IPS-11a (cell line): ENCODE data around the gene MAGEA6.
"Not testable (repeated sequence)": the region's sequence is repeated elsewhere in the genome, so short reads cannot be mapped to it uniquely, and the experiment has no call there.

Experiments used
- H3K4me3 ChIP-seq: one replicate; pipeline ENCODE4 v1.5.1; 2013; ENCODE audit warnings: low read depth, low read length, control low read depth

The MAGEA6 gene, protein sequence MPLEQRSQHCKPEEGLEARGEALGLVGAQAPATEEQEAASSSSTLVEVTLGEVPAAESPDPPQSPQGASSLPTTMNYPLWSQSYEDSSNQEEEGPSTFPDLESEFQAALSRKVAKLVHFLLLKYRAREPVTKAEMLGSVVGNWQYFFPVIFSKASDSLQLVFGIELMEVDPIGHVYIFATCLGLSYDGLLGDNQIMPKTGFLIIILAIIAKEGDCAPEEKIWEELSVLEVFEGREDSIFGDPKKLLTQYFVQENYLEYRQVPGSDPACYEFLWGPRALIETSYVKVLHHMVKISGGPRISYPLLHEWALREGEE

GRCh38 chrX:152769549-152770289, at the start of gene MAGEA6:
TSS of gene MAGEA6 (minus strand) at chrX:152769689. CDS start at chrX:152767650, 2,039 bp downstream.
- H3K4me3 ChIP-seq = not testable (repeated sequence)

- no peak overlapping the region for H3K4me3 ChIP-seq
Observed at GRCh38 chrX:152819266-152819665, 49.8 kb upstream of the MAGEA6 start.

DNA sequence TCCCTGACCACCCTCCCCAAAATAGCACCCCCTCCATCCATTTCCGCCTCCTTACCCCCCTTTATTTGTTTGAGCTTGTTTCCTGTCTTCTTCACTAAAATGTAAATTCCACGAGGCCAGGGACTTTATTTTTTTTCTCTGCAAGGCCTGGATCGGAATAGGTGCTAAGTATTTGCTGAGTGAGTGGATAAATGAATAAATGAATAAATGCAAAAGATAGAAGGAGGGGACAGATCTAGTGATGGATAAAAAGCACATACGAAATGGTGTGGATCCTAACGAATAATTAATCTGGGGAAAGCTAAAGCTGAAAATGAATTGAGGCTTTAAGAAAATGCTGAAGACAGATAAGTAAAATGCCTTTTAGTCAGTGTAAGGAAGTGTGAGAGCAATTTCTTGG, 48.9 kb upstream of the MAGEA6 start:
- no peak overlapping the region for H3K4me3 ChIP-seq

GRCh38 chrX:152817078-152817764, 47.7 kb upstream of the MAGEA6 start:
- H3K4me3 ChIP-seq = no peak overlapping the region

GRCh38 chrX:152814048-152814447, 44.6 kb upstream of the MAGEA6 start:
- no peak overlapping the region for H3K4me3 ChIP-seq

DNA sequence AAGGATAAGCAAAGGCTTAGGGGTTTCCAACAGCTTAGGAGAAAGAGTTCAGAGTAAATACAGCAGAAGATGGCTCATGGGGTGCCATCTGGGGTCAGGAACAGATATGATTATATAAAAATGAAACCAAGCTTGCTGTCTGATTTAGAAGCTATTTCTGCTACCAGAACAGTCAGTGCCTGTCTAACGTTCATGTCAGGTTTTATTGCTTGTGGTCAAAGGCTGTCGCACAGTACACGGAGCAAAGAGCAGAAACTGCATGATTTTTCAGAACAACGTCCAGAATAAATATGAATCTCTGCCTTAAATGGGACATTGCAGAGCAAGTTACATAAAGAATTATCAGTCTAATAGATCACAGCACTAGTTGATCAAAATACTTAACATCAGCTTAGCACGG, 43.7 kb upstream of the MAGEA6 start:
- no peak overlapping the region for H3K4me3 ChIP-seq

DNA sequence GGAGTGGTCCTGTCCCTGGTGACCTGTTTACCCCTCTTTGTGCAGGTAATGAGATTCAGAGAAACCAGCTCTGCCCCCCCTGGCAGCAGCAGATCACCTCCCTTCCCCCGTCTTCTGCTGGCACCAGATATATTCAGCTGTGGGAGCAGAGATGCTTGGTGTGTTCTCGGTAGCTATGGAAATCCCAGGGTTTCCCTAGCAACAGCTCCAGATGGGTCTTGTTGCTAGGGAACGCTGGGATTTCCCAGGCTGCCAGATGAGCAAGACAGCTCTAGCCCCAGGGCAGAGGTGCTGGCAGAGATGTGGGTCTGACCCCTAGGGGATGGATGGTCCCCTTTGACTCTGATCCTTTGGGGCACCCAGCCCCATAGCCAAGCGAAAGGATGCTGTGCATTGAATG, 40.9 kb upstream of the MAGEA6 start:
- no peak overlapping the region for H3K4me3 ChIP-seq

DNA sequence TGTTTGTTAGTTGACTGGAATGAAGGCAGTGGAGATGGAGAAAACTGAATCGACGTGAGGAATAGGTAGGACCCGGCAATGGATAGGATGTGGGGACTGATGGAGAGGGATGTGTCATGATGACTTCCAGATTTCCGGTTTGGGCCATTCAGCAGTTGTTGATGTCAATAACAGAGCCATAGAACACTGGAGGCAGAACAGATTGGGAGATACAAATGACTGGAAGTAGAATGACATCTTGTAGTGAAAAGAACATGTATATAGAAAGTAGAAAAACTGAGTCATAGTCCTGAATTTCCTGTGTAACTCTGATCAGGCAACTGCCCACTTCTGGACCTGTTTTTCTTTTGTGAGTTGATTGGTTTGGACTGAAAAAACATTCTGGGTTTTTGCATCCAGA, 36.5 kb upstream of the MAGEA6 start:
- no peak overlapping the region for H3K4me3 ChIP-seq

DNA sequence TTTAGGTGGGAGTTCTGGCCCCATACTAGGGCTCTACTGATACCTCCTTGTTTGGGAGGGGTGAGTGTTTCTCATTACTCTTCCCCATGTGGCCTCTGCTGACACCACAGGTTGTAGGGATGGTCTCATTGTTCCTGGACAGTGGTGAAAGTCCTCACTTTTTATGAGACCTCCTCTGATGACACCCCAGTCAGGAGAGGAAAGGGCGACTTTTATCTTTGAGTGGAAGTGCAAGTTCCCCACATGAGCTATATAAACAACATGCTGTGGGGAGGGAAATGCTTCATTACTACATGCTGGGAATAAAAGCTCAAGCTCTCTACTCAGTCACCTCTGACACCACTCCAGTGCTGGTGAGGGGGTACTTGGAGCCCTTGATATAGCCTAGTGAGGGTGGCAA, 29.5 kb upstream of the MAGEA6 start:
- H3K4me3 ChIP-seq = no peak overlapping the region

- not testable (repeated sequence) for H3K4me3 ChIP-seq
Observed at GRCh38 chrX:152787062-152787461, 17.6 kb upstream of the MAGEA6 start.

DNA sequence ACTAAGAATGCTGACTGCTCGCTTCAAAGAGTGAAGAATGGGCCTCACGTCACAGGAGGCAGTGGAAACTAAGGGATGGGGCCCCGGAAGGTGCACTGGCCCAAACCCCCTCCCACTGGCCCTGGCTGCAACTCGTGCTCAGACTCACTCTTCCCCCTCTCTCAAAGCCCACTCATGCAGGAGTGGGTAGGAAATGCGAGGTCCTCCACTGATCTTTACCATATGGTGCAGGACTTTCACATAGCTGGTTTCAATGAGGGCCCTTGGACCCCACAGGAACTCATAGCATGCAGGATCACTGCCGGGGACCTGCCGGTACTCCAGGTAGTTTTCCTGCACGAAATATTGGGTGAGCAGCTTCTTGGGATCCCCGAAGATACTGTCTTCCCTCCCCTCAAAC, 2.9 kb downstream of the MAGEA6 start:
- not testable (repeated sequence) for H3K4me3 ChIP-seq

- not testable (repeated sequence) for H3K4me3 ChIP-seq
Observed at GRCh38 chrX:152761582-152761981, 7.9 kb downstream of the MAGEA6 start.

DNA sequence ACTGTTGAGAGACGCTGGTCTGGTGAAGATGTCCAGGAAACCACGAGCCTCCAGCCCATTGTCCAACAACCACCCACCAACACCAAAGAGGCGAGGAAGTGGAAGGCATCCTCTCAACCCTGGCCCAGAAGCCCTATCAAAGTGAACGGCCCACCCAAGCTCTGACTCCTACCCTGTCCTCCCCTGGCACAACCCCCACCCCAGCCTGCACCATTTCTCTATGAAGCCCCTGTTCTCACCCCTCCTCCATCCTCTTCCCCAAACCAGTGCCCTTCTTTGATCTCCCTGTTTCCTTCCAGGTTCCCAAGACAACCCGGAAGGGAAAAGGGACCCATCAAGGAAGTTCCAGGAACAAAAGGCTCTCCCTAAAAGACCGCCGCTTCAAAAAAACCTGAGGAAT, 9.9 kb downstream of the MAGEA6 start:
- not testable (repeated sequence) for H3K4me3 ChIP-seq

DNA sequence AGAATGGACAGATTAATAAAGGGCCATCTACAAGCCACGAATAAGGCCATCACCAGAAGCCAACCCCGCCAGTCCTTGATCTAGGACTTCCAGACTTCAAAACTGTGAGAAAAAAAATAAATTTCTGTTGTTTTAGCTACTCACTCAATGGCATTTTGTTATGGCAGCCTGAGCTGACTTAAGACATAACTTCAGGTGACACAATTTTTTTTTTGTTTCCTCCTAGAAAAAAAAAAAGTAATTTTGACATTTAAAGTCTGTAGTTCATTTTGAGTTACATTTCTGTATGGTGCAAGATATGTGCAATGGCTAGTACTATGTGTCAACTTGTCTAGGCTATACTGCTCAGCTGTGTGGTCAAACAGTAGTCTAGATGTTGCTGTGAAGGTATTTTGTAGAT, 10.6 kb downstream of the MAGEA6 start, which contains the start of gene CSAG3:
CSAG3 (plus strand) TSS at position 301 of the 400 bp plus-strand sequence.
- H3K4me3 ChIP-seq = not testable (repeated sequence)

DNA sequence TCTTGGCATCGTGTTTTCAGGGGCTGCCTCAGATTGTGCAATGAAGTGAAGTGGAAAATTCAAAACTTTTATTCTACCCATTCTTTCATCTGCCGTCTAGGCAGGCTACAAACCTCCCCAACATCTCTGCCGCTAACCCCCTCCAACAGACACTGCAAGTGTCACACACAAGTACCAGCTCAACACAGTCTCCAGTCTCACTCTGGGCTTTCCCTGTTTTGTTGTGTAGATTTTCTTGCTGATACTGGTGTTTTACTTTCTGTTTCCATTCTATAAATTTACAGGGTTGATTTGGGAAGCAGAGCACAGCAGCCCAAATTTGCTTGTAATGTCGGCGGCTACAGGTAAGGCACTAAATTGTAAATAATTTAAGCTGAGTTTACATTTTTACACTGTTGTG, 14.6 kb downstream of the MAGEA6 start:
- H3K4me3 ChIP-seq = not testable (repeated sequence)

- H3K4me3 ChIP-seq = not testable (repeated sequence)
Observed at GRCh38 chrX:152753686-152754650, 15.5 kb downstream of the MAGEA6 start, which contains the start of gene MAGEA2. TSS of gene MAGEA2 (minus strand) at chrX:152753842. CDS start at chrX:152751363, 2,479 bp downstream.

- H3K4me3 ChIP-seq = no peak overlapping the region
Observed at GRCh38 chrX:152738560-152738959, 30.9 kb downstream of the MAGEA6 start.

DNA sequence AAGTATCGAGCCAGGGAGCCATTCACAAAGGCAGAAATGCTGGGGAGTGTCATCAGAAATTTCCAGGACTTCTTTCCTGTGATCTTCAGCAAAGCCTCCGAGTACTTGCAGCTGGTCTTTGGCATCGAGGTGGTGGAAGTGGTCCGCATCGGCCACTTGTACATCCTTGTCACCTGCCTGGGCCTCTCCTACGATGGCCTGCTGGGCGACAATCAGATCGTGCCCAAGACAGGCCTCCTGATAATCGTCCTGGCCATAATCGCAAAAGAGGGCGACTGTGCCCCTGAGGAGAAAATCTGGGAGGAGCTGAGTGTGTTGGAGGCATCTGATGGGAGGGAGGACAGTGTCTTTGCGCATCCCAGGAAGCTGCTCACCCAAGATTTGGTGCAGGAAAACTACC, 33.0 kb downstream of the MAGEA6 start:
- H3K4me3 ChIP-seq = not testable (repeated sequence)

DNA sequence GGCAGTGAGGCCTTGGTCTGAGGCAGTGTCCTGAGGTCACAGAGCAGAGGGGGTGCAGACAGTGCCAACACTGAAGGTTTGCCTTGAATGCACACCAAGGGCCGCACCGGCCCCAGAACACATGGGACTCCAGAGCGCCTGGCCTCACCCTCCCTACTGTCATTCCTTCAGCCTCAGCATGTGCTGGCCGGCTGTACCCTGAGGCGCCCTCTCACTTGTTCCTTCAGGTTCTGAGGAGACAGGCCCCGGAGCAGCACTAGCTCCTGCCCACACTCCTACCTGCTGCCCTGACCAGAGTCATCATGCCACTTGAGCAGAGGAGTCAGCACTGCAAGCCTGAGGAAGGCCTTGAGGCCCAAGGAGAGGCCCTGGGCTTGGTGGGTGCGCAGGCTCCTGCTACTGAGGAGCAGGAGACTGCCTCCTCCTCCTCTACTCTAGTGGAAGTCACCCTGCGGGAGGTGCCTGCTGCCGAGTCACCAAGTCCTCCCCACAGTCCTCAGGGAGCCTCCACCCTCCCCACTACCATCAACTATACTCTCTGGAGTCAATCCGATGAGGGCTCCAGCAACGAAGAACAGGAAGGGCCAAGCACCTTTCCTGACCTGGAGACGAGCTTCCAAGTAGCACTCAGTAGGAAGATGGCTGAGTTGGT, 33.5 kb downstream of the MAGEA6 start:
- no peak overlapping the region for H3K4me3 ChIP-seq

DNA sequence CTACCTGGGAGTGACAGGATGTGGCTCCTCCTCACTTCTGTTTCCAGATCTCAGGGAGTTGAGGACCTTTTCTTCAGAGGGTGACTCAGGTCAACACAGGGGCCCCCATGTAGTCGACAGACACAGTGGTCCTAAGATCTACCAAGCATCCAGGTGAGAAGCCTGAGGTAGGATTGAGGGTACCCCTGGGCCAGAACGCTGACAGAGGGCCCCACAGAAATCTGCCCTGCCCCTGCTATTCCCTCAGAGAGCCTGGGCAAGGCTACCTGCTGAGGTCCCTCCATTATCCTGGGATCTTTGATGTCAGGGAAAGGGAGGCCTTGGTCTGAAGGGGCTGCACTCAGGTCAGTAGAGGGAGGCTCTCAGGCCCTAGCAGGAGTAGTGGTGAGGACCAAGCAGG, 34.4 kb downstream of the MAGEA6 start:
- no peak overlapping the region for H3K4me3 ChIP-seq
